OCI-LY3 (cell line): ENCODE data around the gene ANKRD55.
A peak's percentile ranks its signal among the peaks of the same experiment; 100 is the strongest.
"Not testable (repeated sequence)": the region's sequence is repeated elsewhere in the genome, so short reads cannot be mapped to it uniquely, and the experiment has no call there.

Source experiments
- H2AFZ ChIP-seq: fragments of 200-600, 300-600 bp; shearing (Covaris generic); 2 replicates; pipeline ENCODE4 v1.6.0; 2014; ENCODE audit warnings: antibody characterized with exemption, low read depth, low read length
- H3K27ac ChIP-seq: fragments of 200-600, 300-600 bp; sonication (generic); 2 replicates; pipeline ENCODE4 v1.5.1; 2014; ENCODE audit warnings: mild to moderate bottlenecking, low read length, moderate library complexity, mixed read lengths
- H3K27me3 ChIP-seq: fragments of 200-600, 300-600 bp; sonication (generic); 2 replicates; pipeline ENCODE4 v1.6.1; 2014; ENCODE audit warnings: low read depth, low read length, mixed read lengths
- H3K36me3 ChIP-seq: fragments of 200-600, 300-600 bp; sonication (generic); replicated peaks from 2 replicates; pipeline ENCODE3; 2014; ENCODE audit warnings: low read depth, low read length, mixed read lengths
- H3K4me1 ChIP-seq: fragments of 300-600, 200-600 bp; sonication (generic); 2 replicates; pipeline ENCODE4 v1.6.1; 2014; ENCODE audit warnings: low read length, mixed read lengths
- H3K4me2 ChIP-seq: fragments of 200-600, 300-600 bp; sonication (generic); 2 replicates; pipeline ENCODE4 v1.6.1; 2014; ENCODE audit warnings: low read length, mixed read lengths
- H3K4me3 ChIP-seq: fragments of 300-600, 200-600 bp; sonication (generic); 2 replicates; pipeline ENCODE4 v1.5.1; 2014; ENCODE audit warnings: antibody characterized with exemption, mild to moderate bottlenecking, low read length, moderate library complexity
- H3K79me2 ChIP-seq: fragments of 300-600, 200-600 bp; shearing (Covaris generic); 2 replicates; pipeline ENCODE4 v1.6.1; 2014; ENCODE audit warnings: mild to moderate bottlenecking, low read length, mixed read lengths
- H3K9ac ChIP-seq: fragments of 300-600, 200-600 bp; shearing (Covaris generic); 2 replicates; pipeline ENCODE4 v1.6.0; 2014; ENCODE audit warnings: mild to moderate bottlenecking, low read length, moderate library complexity
- H3K9me3 ChIP-seq: fragments of 200-600, 300-600 bp; shearing (Covaris generic); 2 replicates; pipeline ENCODE4 v1.6.1; 2014; ENCODE audit warnings: low read length, mixed read lengths; ENCODE audit not compliant: insufficient read depth
- H4K20me1 ChIP-seq: fragments of 200-600, 300-600 bp; sonication (generic); 2 replicates; pipeline ENCODE4 v1.6.1; 2016; ENCODE audit warnings: low read length, mixed read lengths; ENCODE audit not compliant: insufficient read depth
- EZH2phosphoT487 ChIP-seq: fragments of 200-600 bp; shearing (Covaris generic); IDR thresholded peaks from 2 replicates; pipeline ENCODE4 v1.6.1; 2018; ENCODE audit warnings: antibody characterized with exemption, mixed run types, low read depth
- TF ChIP-seq, protein P1 (sequence below): fragments of 200-600, 300-600 bp; sonication (generic); IDR thresholded peaks from 2 replicates; pipeline ENCODE4 v1.5.1; 2014; ENCODE audit warnings: antibody characterized with exemption, low read length, low read depth

ANKRD55 gene

GRCh38 chr5:56161439-56161823, 71.7 kb downstream of the ANKRD55 start:
- Histone ChIP-seq H3K4me1 (peaks cover 32% of the 10 kb centered on the region), H3K79me2 (no peaks in the 10 kb centered on the region), H4K20me1 (no peaks in the 10 kb centered on the region), H2AFZ (no peak overlapping the region), H3K9ac (no peak overlapping the region), H3K27ac (no peak overlapping the region), H3K4me3 (no peak overlapping the region), H3K36me3 (no peaks in the 10 kb centered on the region), H3K4me2 (no peak overlapping the region), H3K9me3 (no peaks in the 10 kb centered on the region), H3K27me3 (no peaks in the 10 kb centered on the region)
- TF ChIP-seq, protein P1, sequence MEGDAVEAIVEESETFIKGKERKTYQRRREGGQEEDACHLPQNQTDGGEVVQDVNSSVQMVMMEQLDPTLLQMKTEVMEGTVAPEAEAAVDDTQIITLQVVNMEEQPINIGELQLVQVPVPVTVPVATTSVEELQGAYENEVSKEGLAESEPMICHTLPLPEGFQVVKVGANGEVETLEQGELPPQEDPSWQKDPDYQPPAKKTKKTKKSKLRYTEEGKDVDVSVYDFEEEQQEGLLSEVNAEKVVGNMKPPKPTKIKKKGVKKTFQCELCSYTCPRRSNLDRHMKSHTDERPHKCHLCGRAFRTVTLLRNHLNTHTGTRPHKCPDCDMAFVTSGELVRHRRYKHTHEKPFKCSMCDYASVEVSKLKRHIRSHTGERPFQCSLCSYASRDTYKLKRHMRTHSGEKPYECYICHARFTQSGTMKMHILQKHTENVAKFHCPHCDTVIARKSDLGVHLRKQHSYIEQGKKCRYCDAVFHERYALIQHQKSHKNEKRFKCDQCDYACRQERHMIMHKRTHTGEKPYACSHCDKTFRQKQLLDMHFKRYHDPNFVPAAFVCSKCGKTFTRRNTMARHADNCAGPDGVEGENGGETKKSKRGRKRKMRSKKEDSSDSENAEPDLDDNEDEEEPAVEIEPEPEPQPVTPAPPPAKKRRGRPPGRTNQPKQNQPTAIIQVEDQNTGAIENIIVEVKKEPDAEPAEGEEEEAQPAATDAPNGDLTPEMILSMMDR, result no peak
- no peak for TF ChIP-seq EZH2phosphoT487

GRCh38 chr5:56160723-56161438, 72.2 kb downstream of the ANKRD55 start:
- no peak overlapping the region for H3K9ac ChIP-seq
- TF ChIP-seq, protein P1, result no peak
- TF ChIP-seq EZH2phosphoT487, result no peak

DNA sequence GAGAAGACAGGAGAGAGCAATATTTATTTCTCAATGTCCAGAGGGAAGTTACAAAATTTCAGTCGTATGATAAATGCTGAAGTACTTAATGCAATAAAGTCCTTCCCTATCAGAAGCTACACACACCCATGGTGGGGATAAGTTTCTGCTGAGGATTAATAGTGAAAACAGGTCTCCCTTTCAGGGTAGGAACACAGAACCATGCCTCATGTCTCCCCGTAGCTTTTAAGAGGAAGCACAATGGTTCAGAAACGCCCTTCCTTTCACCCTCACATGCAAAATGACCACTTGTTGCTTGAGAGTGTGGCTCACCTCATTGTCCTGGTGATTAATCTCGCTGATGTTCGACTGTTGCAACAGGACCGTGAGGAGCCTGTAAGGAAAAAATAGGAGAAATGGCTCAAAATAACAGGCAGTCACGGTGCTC, 73.6 kb downstream of the ANKRD55 start:
- H3K4me1 ChIP-seq, result peaks cover 51% of the 10 kb centered on the region
- H3K9me3 ChIP-seq, result no peaks in the 10 kb centered on the region
- no peak overlapping the region for H3K9ac ChIP-seq
- no peaks in the 10 kb centered on the region for H3K27me3 ChIP-seq
- H3K27ac ChIP-seq, result no peak overlapping the region
- H4K20me1 ChIP-seq, result no peaks in the 10 kb centered on the region
- H3K4me2 ChIP-seq, result peak overlapping the region; percentile 51
- H3K79me2 ChIP-seq, result no peaks in the 10 kb centered on the region
- TF ChIP-seq, protein P1, result no peak
- TF ChIP-seq EZH2phosphoT487, result no peak
- peak overlapping the region; percentile 23 for H3K4me3 ChIP-seq
- no peaks in the 10 kb centered on the region for H3K36me3 ChIP-seq
- H2AFZ ChIP-seq, result peak overlapping the region; percentile 34

More at GRCh38 chr5:56160723-56161438, 72.2 kb downstream of the ANKRD55 start:
- no peak overlapping the region for H3K4me3 ChIP-seq
- H3K36me3 ChIP-seq, result no peaks in the 10 kb centered on the region
- H3K79me2 ChIP-seq, result no peaks in the 10 kb centered on the region
- H3K9me3 ChIP-seq, result no peaks in the 10 kb centered on the region
- H3K4me2 ChIP-seq, result no peak overlapping the region
- peaks cover 37% of the 10 kb centered on the region for H3K4me1 ChIP-seq
- H4K20me1 ChIP-seq, result no peaks in the 10 kb centered on the region
- no peak overlapping the region for H3K27ac ChIP-seq
- H2AFZ ChIP-seq, result no peak overlapping the region
- no peaks in the 10 kb centered on the region for H3K27me3 ChIP-seq

- no peaks in the 10 kb centered on the region for H4K20me1 ChIP-seq
- no peak overlapping the region for H3K4me2 ChIP-seq
- H3K27ac ChIP-seq, result no peak overlapping the region
- H3K4me1 ChIP-seq, result peaks cover 56% of the 10 kb centered on the region
- no peaks in the 10 kb centered on the region for H3K36me3 ChIP-seq
- TF ChIP-seq, protein P1, result no peak
- no peak for TF ChIP-seq EZH2phosphoT487
- no peaks in the 10 kb centered on the region for H3K27me3 ChIP-seq
- H3K9me3 ChIP-seq, result no peaks in the 10 kb centered on the region
- no peak overlapping the region for H3K9ac ChIP-seq
- H3K4me3 ChIP-seq, result no peak overlapping the region
- H2AFZ ChIP-seq, result no peak overlapping the region
- H3K79me2 ChIP-seq, result no peaks in the 10 kb centered on the region
These were observed 74.7 kb downstream of the ANKRD55 start for GRCh38 chr5:56158331-56158960.

- H2AFZ ChIP-seq, H3K27me3 ChIP-seq, H3K79me2 ChIP-seq, H3K36me3 ChIP-seq, H3K9ac ChIP-seq, H3K9me3 ChIP-seq, H3K27ac ChIP-seq, H4K20me1 ChIP-seq, H3K4me3 ChIP-seq, H3K4me2 ChIP-seq: not testable (repeated sequence)
- H3K4me1 ChIP-seq, result peaks cover 60% of the 10 kb centered on the region
These were observed 75.9 kb downstream of the ANKRD55 start for GRCh38 chr5:56157191-56157621.

DNA sequence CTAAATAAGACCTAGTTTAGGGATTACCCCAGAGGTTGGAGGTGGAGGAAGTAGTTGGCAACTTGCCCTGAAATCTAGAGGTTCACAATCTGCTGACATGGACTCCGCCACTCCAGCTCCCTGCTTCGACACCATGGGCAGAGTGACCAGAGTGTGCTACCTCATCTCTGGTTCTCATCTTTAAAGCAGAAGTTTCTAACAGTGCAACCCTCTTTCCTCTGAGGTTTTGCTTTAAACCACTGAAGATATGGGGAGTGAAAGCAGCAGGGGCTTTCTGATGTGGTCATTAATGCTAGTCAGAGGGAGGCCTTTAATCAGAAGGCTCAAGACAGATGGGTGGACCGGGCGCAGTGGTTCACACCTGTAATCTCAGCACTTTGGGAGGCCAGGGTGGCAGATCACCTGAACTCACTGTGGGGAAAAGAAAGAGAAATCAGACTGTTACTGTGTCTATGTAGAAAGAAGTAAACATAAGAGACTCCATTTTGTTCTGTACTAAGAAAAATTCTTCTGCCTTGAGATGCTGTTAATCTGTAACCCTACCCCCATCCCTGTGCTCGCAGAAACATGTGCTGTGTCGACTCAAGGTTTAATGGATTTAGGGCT, 76.4 kb downstream of the ANKRD55 start:
- H3K36me3 ChIP-seq, H4K20me1 ChIP-seq, H3K9me3 ChIP-seq, H3K27me3 ChIP-seq, H3K4me3 ChIP-seq, H3K79me2 ChIP-seq: not testable (repeated sequence)
- Histone ChIP-seq H3K4me2 (peak overlapping the region; percentile 63), H3K4me1 (peaks cover 58% of the 10 kb centered on the region), H2AFZ (peak overlapping the region; percentile 81; the same call in 1 of the 2 replicates), H3K27ac (peak overlapping the region; percentile 72), H3K9ac (peak overlapping the region; percentile 37; the same call in 1 of the 2 replicates)
